Esophagus muscularis mucosa (tissue), 4 donors: ENCODE data around the gene CCDC169.

ENCODE experiments used
- CTCF ChIP-seq, 3 experiments: fragments of 200-600 bp in 2 of 3; fragments of 450-650 bp in 1 of 3; sonication (generic) in 2 of 3; IDR thresholded peaks; one replicate each; pipeline ENCODE4 v1.5.1; 2017 to 2019; ENCODE audit warnings: antibody characterized with exemption in 3 of 3, mild to moderate bottlenecking in 2 of 3, moderate library complexity in 1 of 3
- EP300 ChIP-seq: sonication (generic); formaldehyde crosslinking; IDR thresholded peaks from one replicate; pipeline ENCODE4 v1.6.1; 2017; ENCODE audit warnings: antibody characterized with exemption
- POLR2A ChIP-seq: fragments of 450-650 bp; IDR thresholded peaks from one replicate; pipeline ENCODE4 v1.6.1; 2017; ENCODE audit warnings: antibody characterized with exemption, moderate library complexity, mild to moderate bottlenecking, low read depth
- POLR2AphosphoS5 ChIP-seq, 2 donors: sonication (generic); formaldehyde crosslinking; IDR thresholded peaks; one replicate each; pipeline ENCODE4 v1.6.1; 2017; ENCODE audit warnings: antibody characterized with exemption in 2 of 2

- TF ChIP-seq CTCF (IDR thresholded peaks at IDR 0.05) (no peak), EP300 (no peak), POLR2AphosphoS5 (IDR thresholded peaks at IDR 0.05) (no peak), POLR2A (no peak)
Observed at GRCh38 chr13:36192166-36192565, 105.4 kb downstream of the CCDC169 start.
